ACC112 (cell line): ENCODE results near the gene ATG16L2.
A peak's percentile ranks its signal among the peaks of the same experiment; 100 is the strongest.
"Not testable (repeated sequence)": the region's sequence is repeated elsewhere in the genome, so short reads cannot be mapped to it uniquely, and the experiment has no call there.

ENCODE experiments used
- H2AFZ ChIP-seq: fragments of 200-600 bp; sonication (generic); one replicate; pipeline ENCODE4 v1.6.0; 2017; ENCODE audit warnings: antibody characterized with exemption, low read length; ENCODE audit not compliant: unreplicated experiment
- H3K27ac ChIP-seq: fragments of 200-600 bp; sonication (generic); 2 replicates; pipeline ENCODE4 v1.5.1; 2014; ENCODE audit warnings: low read depth, mild to moderate bottlenecking, antibody characterized with exemption, low read length, moderate library complexity
- H3K27me3 ChIP-seq: fragments of 200-600 bp; sonication (generic); 2 replicates; pipeline ENCODE4 v1.6.1; 2014; ENCODE audit warnings: mild to moderate bottlenecking, antibody characterized with exemption, low read length, moderate library complexity, mixed read lengths; ENCODE audit not compliant: insufficient read depth
- H3K36me3 ChIP-seq: fragments of 200-600 bp; sonication (generic); 2 replicates; pipeline ENCODE4 v1.6.1; 2016; ENCODE audit warnings: mild to moderate bottlenecking, antibody characterized with exemption, low read length, moderate library complexity, mixed read lengths; ENCODE audit not compliant: insufficient read depth
- H3K4me1 ChIP-seq: fragments of 200-600 bp; sonication (generic); one replicate; pipeline ENCODE4 v1.6.1; 2016; ENCODE audit warnings: low read length, mixed read lengths; ENCODE audit not compliant: insufficient read depth, unreplicated experiment, control insufficient read depth
- H3K4me3 ChIP-seq: fragments of 200-600 bp; sonication (generic); 2 replicates; pipeline ENCODE4 v1.5.1; 2014; ENCODE audit warnings: mild to moderate bottlenecking, low read depth, low read length
- H3K79me2 ChIP-seq: fragments of 200-600 bp; sonication (generic); one replicate; pipeline ENCODE4 v1.6.0; 2016; ENCODE audit warnings: low read length; ENCODE audit not compliant: control insufficient read depth, unreplicated experiment, insufficient read depth

Gene ATG16L2

DNA sequence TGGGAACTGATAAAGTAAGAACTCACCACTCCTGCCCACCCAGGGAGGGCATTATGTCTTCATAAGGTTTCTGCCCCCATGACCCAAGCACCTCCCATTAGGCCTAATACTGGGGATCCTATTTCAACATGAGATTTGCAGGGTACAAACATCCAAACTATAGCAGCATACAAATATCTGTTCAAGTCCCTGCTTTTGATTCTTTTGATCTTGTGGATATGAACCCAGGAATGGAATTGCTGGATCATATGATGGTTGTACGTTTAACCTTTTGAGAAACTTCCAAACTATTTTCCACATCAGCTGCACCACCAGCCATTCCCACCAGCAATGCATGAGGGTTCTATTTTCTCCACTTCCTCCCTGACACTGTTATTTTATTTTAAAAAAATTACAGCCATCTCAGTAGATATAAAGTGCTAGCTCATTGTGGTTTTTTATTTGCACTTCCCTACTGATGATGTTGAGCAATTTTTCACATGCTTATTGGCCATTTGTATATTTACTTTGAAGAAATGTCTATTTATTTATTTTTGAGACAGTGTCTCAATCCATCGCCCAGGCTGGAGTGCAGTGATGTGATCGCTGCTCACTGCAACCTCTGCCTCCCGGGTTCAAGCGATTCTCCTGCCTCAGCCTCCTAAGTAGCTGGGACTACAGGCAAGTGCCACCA, 7.1 kb upstream of the ATG16L2 start:
- H3K79me2 ChIP-seq, result peaks cover 5% of the 10 kb centered on the region
- no peak overlapping the region for H2AFZ ChIP-seq
- no peak overlapping the region for H3K4me3 ChIP-seq
- peaks cover 6% of the 10 kb centered on the region; the same call in 1 of the 2 replicates for H3K36me3 ChIP-seq
- H3K4me1 ChIP-seq, result peaks cover 3% of the 10 kb centered on the region
- peak overlapping the region; percentile 17; the same call in 1 of the 2 replicates for H3K27ac ChIP-seq
- no peaks in the 10 kb centered on the region for H3K27me3 ChIP-seq

DNA sequence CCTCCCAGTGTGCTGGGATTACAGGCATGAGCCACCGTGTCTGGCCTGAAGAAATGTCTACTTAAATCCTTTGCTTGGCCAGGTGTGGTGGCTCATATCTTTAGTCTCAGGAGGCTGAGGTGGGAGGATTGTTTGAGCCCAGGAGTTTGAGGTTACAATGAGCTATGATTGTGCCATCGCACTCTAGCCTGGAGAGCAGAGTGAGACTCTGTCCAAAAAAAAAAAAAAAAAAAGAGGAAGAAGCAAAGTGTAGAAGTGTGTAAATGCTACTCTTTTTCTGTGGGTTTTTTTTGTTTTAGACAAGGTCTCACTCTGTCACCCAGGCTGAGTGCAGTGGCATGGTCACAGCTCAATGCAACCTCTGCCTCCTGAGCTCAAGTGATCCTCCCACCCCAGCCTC, 6.4 kb upstream of the ATG16L2 start:
- no peak overlapping the region for H3K4me3 ChIP-seq
- no peaks in the 10 kb centered on the region for H3K27me3 ChIP-seq
- peaks cover 6% of the 10 kb centered on the region; the same call in 1 of the 2 replicates for H3K36me3 ChIP-seq
- H2AFZ ChIP-seq, result no peak overlapping the region
- H3K27ac ChIP-seq, result no peak overlapping the region
- H3K79me2 ChIP-seq, result peaks cover 10% of the 10 kb centered on the region
- peaks cover 3% of the 10 kb centered on the region for H3K4me1 ChIP-seq

GRCh38 chr11:72808331-72808798, 5.8 kb upstream of the ATG16L2 start:
- Histone ChIP-seq H3K36me3 (peaks cover 6% of the 10 kb centered on the region; the same call in 1 of the 2 replicates), H3K79me2 (peaks cover 16% of the 10 kb centered on the region), H3K4me1 (peaks cover 3% of the 10 kb centered on the region), H3K4me3 (no peak overlapping the region), H3K27me3 (no peaks in the 10 kb centered on the region), H2AFZ (no peak overlapping the region), H3K27ac (no peak overlapping the region)

DNA sequence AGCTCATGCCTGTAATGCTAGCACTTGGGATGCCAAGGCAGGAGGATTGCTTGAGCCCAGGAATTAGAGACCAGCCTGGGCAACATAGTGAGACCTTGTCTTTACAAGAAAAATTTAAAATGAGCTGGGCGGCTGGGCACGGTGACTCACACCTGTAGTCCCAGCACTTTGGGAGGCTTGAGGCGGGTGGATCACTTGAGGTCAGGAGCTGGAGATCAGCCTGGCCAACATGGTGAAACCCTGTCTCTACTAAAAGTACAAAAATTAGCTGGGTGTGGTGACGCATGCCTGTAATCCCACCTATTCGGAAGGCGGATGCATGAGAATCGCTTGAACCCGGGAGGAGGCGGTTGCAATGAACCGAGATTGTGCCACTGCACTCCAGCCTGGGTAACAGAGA, 2.5 kb upstream of the ATG16L2 start:
- H3K79me2 ChIP-seq, result peaks cover 26% of the 10 kb centered on the region
- not testable (repeated sequence) for H2AFZ ChIP-seq, H3K36me3 ChIP-seq, H3K27me3 ChIP-seq, H3K27ac ChIP-seq
- H3K4me3 ChIP-seq, result peak overlapping the region; percentile 50
- peaks cover 16% of the 10 kb centered on the region for H3K4me1 ChIP-seq

DNA sequence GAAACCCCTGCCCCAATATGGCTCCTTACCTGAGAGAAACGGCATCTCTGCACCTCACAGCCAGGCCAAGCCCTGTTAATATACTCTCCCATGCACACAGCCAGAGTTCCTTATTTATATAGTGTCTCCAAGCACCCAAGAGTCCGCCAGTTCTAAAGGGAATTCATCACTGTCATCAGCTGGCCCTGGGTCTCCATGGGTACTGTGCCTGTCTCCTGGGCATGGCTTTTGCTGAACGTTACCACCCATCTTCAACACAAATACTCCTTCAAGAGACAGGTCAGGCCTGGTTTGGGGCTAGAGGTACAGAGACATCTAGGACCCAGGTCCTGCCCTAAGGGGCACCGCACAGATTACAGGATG, 1.6 kb upstream of the ATG16L2 start:
- peaks cover 26% of the 10 kb centered on the region for H3K79me2 ChIP-seq
- H3K27me3 ChIP-seq, result no peaks in the 10 kb centered on the region
- H3K4me1 ChIP-seq, result peaks cover 16% of the 10 kb centered on the region
- no peak overlapping the region for H2AFZ ChIP-seq
- peak overlapping the region; percentile 84 for H3K4me3 ChIP-seq
- peak overlapping the region; percentile 91 for H3K27ac ChIP-seq
- H3K36me3 ChIP-seq, result peaks cover 6% of the 10 kb centered on the region; the same call in 1 of the 2 replicates

- Histone ChIP-seq H2AFZ (peak overlapping the region; percentile 83), H3K27ac (peak overlapping the region; percentile 91)
These were observed 1.1 kb upstream of the ATG16L2 start for GRCh38 chr11:72812967-72813739.

GRCh38 chr11:72813740-72814285, 398 bp upstream of the ATG16L2 start:
- Histone ChIP-seq H3K36me3 (peaks cover 1% of the 10 kb centered on the region; the same call in 1 of the 2 replicates), H3K27ac (peak overlapping the region; percentile 91), H3K4me3 (peak overlapping the region; percentile 84), H3K79me2 (peaks cover 26% of the 10 kb centered on the region), H3K27me3 (no peaks in the 10 kb centered on the region), H2AFZ (peak overlapping the region; percentile 83), H3K4me1 (peaks cover 16% of the 10 kb centered on the region)

More at GRCh38 chr11:72812967-72813739, 1.1 kb upstream of the ATG16L2 start:
- peaks cover 16% of the 10 kb centered on the region for H3K4me1 ChIP-seq
- H3K27me3 ChIP-seq, result no peaks in the 10 kb centered on the region
- H3K79me2 ChIP-seq, result peaks cover 26% of the 10 kb centered on the region
- H3K36me3 ChIP-seq, result peaks cover 5% of the 10 kb centered on the region; the same call in 1 of the 2 replicates
- peak overlapping the region; percentile 84 for H3K4me3 ChIP-seq

DNA sequence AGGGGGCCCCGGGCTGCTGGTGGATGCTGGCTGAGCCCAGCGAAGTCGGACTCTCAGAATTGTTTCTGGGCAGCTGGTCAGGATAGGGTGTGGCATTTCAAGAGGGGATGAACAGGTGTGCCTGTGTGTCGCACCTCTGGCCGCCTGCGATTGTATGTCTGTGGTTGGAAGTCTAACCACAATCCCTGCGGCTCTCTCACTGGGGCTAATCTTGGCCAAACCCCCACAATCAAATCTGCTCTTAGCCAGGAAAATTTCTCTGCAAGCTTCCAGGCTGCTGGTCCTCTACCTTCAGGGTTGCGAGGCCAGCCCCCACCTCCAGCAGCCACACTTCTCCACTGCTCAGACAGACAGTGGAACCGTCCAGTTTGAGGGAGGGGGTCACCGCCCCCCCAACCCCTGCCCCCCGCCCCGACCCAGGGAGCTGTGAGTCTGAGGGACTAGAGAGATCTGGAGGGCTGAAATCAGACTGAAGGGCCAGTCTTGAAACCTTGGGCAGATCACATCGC, 953 bp downstream of the ATG16L2 start:
- Histone ChIP-seq H3K27me3 (no peaks in the 10 kb centered on the region), H2AFZ (peak overlapping the region; percentile 83), H3K4me3 (peak overlapping the region; percentile 84), H3K79me2 (peaks cover 26% of the 10 kb centered on the region), H3K27ac (peak overlapping the region; percentile 91), H3K4me1 (peaks cover 16% of the 10 kb centered on the region), H3K36me3 (peaks cover 6% of the 10 kb centered on the region; the same call in 1 of the 2 replicates)

DNA sequence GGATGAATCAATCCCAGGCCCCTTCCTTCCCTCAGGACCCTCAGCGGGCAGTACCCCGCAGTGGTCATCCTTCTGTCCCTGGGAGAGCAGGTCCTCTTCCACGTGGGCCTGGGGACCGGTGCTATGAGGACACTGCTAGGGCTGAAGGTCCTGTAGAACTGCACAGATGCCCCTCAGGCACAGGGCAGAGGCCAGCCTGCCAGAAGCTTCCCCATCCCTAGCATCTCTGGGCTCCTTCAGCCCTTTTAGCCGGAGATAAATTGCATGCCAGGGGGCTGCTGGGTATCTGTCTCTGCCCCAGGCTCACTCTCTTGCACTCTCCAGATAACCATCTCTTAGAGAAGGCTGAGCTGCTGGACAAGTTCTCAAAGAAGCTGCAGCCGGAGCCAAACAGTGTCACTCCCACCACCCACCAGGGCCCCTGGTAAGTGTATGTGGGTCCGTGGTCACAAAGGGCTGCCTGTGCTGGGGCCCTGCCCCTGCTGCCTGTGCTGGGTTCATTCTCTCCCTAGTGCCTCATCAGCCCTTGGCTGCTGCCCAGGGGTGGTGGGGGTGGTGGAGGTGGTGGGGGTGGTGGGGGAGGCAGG, 2.3 kb downstream of the ATG16L2 start:
- H3K79me2 ChIP-seq, result peaks cover 26% of the 10 kb centered on the region
- H3K36me3 ChIP-seq, result peaks cover 6% of the 10 kb centered on the region; the same call in 1 of the 2 replicates
- H3K27me3 ChIP-seq, result no peaks in the 10 kb centered on the region
- peaks cover 20% of the 10 kb centered on the region for H3K4me1 ChIP-seq
- peak overlapping the region; percentile 20; the same call in 1 of the 2 replicates for H3K4me3 ChIP-seq
- no peak overlapping the region for H3K27ac ChIP-seq
- no peak overlapping the region for H2AFZ ChIP-seq

- H3K27ac ChIP-seq, result no peak overlapping the region
- no peak overlapping the region for H2AFZ ChIP-seq
- H3K36me3 ChIP-seq, result peaks cover 6% of the 10 kb centered on the region; the same call in 1 of the 2 replicates
- peaks cover 14% of the 10 kb centered on the region for H3K79me2 ChIP-seq
- peaks cover 20% of the 10 kb centered on the region for H3K4me1 ChIP-seq
- no peak overlapping the region for H3K4me3 ChIP-seq
- no peaks in the 10 kb centered on the region for H3K27me3 ChIP-seq
These were observed 3.8 kb downstream of the ATG16L2 start for GRCh38 chr11:72817966-72818365.
